EH (cell line): ENCODE data around the gene MDH2.
"Not testable (repeated sequence)": the region's sequence is repeated elsewhere in the genome, so short reads cannot be mapped to it uniquely, and the experiment has no call there.

Experiments used
- DNase-seq: peaks from one replicate; pipeline ENCODE4 v3.0.0-alpha.2; 2015; ENCODE audit warnings: low read depth

Gene MDH2

GRCh38 chr7:76114742-76115141 lies 66.8 kb downstream of the MDH2 start:
- DNase-seq = not testable (repeated sequence)
